GM18907 (cell line): ENCODE results near the gene UBR7.
"Not testable (repeated sequence)": the region's sequence is repeated elsewhere in the genome, so short reads cannot be mapped to it uniquely, and the experiment has no call there.

Source experiments
- ATAC-seq: cut with Tn5 transposase; IDR thresholded peaks from one replicate; pipeline ENCODE4 v1.9.1; 2021; ENCODE audit warnings: mild to moderate bottlenecking, moderate library complexity; ENCODE audit not compliant: unreplicated experiment

The UBR7 gene

GRCh38 chr14:93206793-93207467 lies at the start of gene UBR7, which contains the start of gene GON7:
TSS of gene UBR7 (plus strand) at chr14:93207256. CDS start at chr14:93207292, 36 bp downstream.
TSS of gene GON7 (minus strand) at chr14:93207065. CDS start at chr14:93207037, 28 bp downstream.
- ATAC-seq = peak; percentile 88

- ATAC-seq = not testable (repeated sequence)
These were observed 48.7 kb upstream of the UBR7 start for GRCh38 chr14:93158349-93158748.

- ATAC-seq = not testable (repeated sequence)
These were observed 47.3 kb upstream of the UBR7 start for GRCh38 chr14:93159625-93160352.

GRCh38 chr14:93160353-93160801 lies 46.7 kb upstream of the UBR7 start:
- no peak for ATAC-seq

GRCh38 chr14:93161411-93161940 lies 45.6 kb upstream of the UBR7 start:
- ATAC-seq = no peak

- ATAC-seq = peak; percentile 44
These were observed 43.5 kb upstream of the UBR7 start for GRCh38 chr14:93163564-93163963.

- ATAC-seq = not testable (repeated sequence)
These were observed 41.5 kb upstream of the UBR7 start for GRCh38 chr14:93165271-93166265.

- not testable (repeated sequence) for ATAC-seq
These were observed 38.4 kb upstream of the UBR7 start for GRCh38 chr14:93168610-93169009.

- ATAC-seq = not testable (repeated sequence)
These were observed 37.4 kb upstream of the UBR7 start for GRCh38 chr14:93169619-93170018.

- not testable (repeated sequence) for ATAC-seq
These were observed 36.9 kb upstream of the UBR7 start for GRCh38 chr14:93170141-93170540.

- ATAC-seq = no peak
These were observed 35.7 kb upstream of the UBR7 start for GRCh38 chr14:93171376-93171775.

- ATAC-seq = no peak
These were observed 33.1 kb upstream of the UBR7 start for GRCh38 chr14:93173943-93174395.

GRCh38 chr14:93174731-93175130 lies 32.3 kb upstream of the UBR7 start:
- not testable (repeated sequence) for ATAC-seq

- no peak for ATAC-seq
These were observed 31.6 kb upstream of the UBR7 start for GRCh38 chr14:93175492-93175891.

GRCh38 chr14:93183596-93184317 lies 23.3 kb upstream of the UBR7 start:
- no peak for ATAC-seq

GRCh38 chr14:93184391-93185348 lies 22.4 kb upstream of the UBR7 start, which contains the start of the genes LYSET and MOAP1:
TSS of gene LYSET (plus strand) at chr14:93185317. CDS start at chr14:93185406, 89 bp downstream.
TSS of gene MOAP1 (minus strand) at chr14:93184897. CDS start at chr14:93184242, 655 bp downstream.
- ATAC-seq = peak; percentile 88

- peak; percentile 16 for ATAC-seq
These were observed 21.7 kb upstream of the UBR7 start for GRCh38 chr14:93185349-93185720.

GRCh38 chr14:93186466-93186865 lies 20.6 kb upstream of the UBR7 start:
- no peak for ATAC-seq
